Measurements from ENCODE around the gene ADPGK.

GRCh38 chr15:72737061-72737460 lies 46.5 kb downstream of the ADPGK start:
- TF ChIP-seq, protein P1, sequence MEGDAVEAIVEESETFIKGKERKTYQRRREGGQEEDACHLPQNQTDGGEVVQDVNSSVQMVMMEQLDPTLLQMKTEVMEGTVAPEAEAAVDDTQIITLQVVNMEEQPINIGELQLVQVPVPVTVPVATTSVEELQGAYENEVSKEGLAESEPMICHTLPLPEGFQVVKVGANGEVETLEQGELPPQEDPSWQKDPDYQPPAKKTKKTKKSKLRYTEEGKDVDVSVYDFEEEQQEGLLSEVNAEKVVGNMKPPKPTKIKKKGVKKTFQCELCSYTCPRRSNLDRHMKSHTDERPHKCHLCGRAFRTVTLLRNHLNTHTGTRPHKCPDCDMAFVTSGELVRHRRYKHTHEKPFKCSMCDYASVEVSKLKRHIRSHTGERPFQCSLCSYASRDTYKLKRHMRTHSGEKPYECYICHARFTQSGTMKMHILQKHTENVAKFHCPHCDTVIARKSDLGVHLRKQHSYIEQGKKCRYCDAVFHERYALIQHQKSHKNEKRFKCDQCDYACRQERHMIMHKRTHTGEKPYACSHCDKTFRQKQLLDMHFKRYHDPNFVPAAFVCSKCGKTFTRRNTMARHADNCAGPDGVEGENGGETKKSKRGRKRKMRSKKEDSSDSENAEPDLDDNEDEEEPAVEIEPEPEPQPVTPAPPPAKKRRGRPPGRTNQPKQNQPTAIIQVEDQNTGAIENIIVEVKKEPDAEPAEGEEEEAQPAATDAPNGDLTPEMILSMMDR (IDR thresholded peaks at IDR 0.05), result no peak
- TF ChIP-seq EP300 (IDR thresholded peaks at IDR 0.05) (no peak), POLR2A (IDR thresholded peaks at IDR 0.05) (no peak), POLR2AphosphoS5 (IDR thresholded peaks at IDR 0.05) (no peak)
